Activated gamma-delta T cell treated with Interleukin-2 at 50 U/mL for 16 hours (primary cell): ENCODE measurements around the gene NR2E1.

Experiments
- DNase-seq: peaks from one replicate; pipeline ENCODE4 v3.0.0-alpha.2; 2020

NR2E1 gene

GRCh38 chr6:108165714-108166663 is at the start of gene NR2E1:
TSS of gene NR2E1 (plus strand) at chr6:108166022. CDS start at chr6:108166766, 744 bp downstream.
- DNase-seq: no peak

GRCh38 chr6:108116546-108117426 is 49.0 kb upstream of the NR2E1 start:
- no peak for DNase-seq

GRCh38 chr6:108117427-108118358 is 48.1 kb upstream of the NR2E1 start:
- peak; percentile 17 for DNase-seq

GRCh38 chr6:108118359-108118724 is 47.5 kb upstream of the NR2E1 start:
- no peak for DNase-seq

GRCh38 chr6:108118810-108119768 is 46.7 kb upstream of the NR2E1 start:
- DNase-seq: no peak

GRCh38 chr6:108119769-108120141 is 46.1 kb upstream of the NR2E1 start:
- DNase-seq: no peak

GRCh38 chr6:108120311-108120710 is 45.5 kb upstream of the NR2E1 start:
- no peak for DNase-seq

- DNase-seq: no peak
Observed at GRCh38 chr6:108121612-108122011, 44.2 kb upstream of the NR2E1 start.

GRCh38 chr6:108123481-108123929 is 42.3 kb upstream of the NR2E1 start:
- DNase-seq: no peak

- DNase-seq: no peak
Observed at GRCh38 chr6:108123946-108124345, 41.9 kb upstream of the NR2E1 start.

GRCh38 chr6:108127056-108127455 is 38.8 kb upstream of the NR2E1 start:
- no peak for DNase-seq

GRCh38 chr6:108127826-108128225 is 38.0 kb upstream of the NR2E1 start:
- no peak for DNase-seq

GRCh38 chr6:108130262-108130661 is 35.6 kb upstream of the NR2E1 start:
- no peak for DNase-seq

- DNase-seq: no peak
Observed at GRCh38 chr6:108132863-108133262, 33.0 kb upstream of the NR2E1 start.

GRCh38 chr6:108133594-108134179 is 32.1 kb upstream of the NR2E1 start:
- DNase-seq: no peak

GRCh38 chr6:108134213-108134970 is 31.4 kb upstream of the NR2E1 start:
- no peak for DNase-seq

GRCh38 chr6:108142240-108142639 is 23.6 kb upstream of the NR2E1 start:
- no peak for DNase-seq

- DNase-seq: no peak
Observed at GRCh38 chr6:108145639-108146038, 20.2 kb upstream of the NR2E1 start.

GRCh38 chr6:108152446-108152845 is 13.4 kb upstream of the NR2E1 start:
- no peak for DNase-seq
